Measurements from ENCODE around the gene ZFP90. TPM values are rescaled to one million over a fixed set of nuclear protein-coding genes. Genes with fewer than 3 reads are reported as not detected.

ZFP90 gene
- total and polyA plus RNA-seq, 9 of the 15 experiments (the other 6 are each of a cell fraction or from before 2014, with no cell fraction given) = 0.66 to 2.9 (median 2.3) TPM

- TF ChIP-seq ZNF655 (CRISPR knock-in tag; IDR thresholded peaks at IDR 0.05) (no peak), RBM14 (IDR thresholded peaks at IDR 0.05; ENCODE audit: borderline replicate concordance, insufficient read depth, low read depth, low read length) (no peak), ESRRA (IDR thresholded peaks at IDR 0.05; ENCODE audit: borderline replicate concordance, low read depth) (peak; percentile 39; the same call in 1 of the 2 replicates), REST (IDR thresholded peaks at IDR 0.05; ENCODE audit: borderline replicate concordance) (peak; percentile 80; the same call in 1 of the 2 replicates), REST (CRISPR knock-in tag; IDR thresholded peaks at IDR 0.05; ENCODE audit: low read depth) (no peak), HDAC1 (IDR thresholded peaks at IDR 0.05) (no peak), ZEB2 (IDR thresholded peaks at IDR 0.05) (0 out of 2 replicates have a peak, but pooled peaks have one; percentile 20), RFX5 (IDR thresholded peaks at IDR 0.05; ENCODE audit: low read depth, low read length) (no peak), E2F1 (CRISPR knock-in tag; IDR thresholded peaks at IDR 0.05) (no peak), ZMIZ1 (IDR thresholded peaks at IDR 0.05; ENCODE audit: low read depth in 2 of 2, low read length in 2 of 2) (no peak), ZNF253 (CRISPR knock-in tag; conservative IDR thresholded peaks at IDR 0.05) (no peak)
These were observed 10.3 kb upstream of the ZFP90 start (continued) for GRCh38 chr16:68528686-68529379.

All from K562 (cell line).